ENCODE data around the gene ZNF148.
A peak's percentile ranks its signal among the peaks of the same experiment; 100 is the strongest.
"Not testable (repeated sequence)": the region's sequence is repeated elsewhere in the genome, so short reads cannot be mapped to it uniquely, and the experiment has no call there.

ZNF148 gene

GRCh38 chr3:125367403-125368230 is 7.5 kb downstream of the ZNF148 start:
- DNase-seq: no peak

GRCh38 chr3:125366132-125366531 is 9.0 kb downstream of the ZNF148 start:
- DNase-seq: no peak

DNA sequence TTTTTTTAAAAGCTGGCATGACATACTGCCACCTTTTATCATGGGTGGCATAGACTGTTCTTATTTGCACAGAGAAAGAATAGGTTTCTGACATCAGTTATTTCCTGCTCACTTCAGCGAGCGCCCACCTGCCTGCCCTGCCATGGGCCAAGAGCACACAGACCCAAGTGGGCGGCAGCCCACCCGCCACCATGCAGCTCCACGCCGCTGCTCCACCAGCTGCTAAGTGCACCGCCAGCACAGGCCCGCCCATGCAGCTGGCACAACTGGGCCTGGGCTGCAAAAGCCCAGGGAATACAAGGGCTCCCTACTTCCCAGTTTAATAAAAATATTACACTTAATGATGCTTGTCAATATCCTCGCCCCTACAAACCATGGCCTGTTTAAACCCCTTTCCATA is 15.4 kb downstream of the ZNF148 start:
- DNase-seq: no peak

DNA sequence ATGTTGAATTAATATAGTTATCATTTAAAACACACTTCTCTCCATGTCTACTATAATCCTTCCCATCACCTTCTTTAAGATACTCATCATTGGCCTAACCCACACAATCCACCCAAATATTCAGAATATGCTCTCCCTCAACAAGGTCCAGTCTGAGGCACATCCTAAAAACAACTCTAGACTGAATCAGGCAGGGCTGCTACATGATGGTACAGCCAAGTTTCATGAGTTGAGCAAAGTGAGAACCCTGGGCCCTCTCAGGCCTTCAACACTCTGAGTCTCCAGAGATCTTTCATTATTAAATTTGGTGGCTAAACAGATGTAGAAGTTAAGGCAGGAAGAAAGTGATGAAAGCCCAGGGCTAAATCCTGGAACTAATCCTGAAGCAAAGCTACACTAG is 16.2 kb downstream of the ZNF148 start:
- DNase-seq: no peak

DNA sequence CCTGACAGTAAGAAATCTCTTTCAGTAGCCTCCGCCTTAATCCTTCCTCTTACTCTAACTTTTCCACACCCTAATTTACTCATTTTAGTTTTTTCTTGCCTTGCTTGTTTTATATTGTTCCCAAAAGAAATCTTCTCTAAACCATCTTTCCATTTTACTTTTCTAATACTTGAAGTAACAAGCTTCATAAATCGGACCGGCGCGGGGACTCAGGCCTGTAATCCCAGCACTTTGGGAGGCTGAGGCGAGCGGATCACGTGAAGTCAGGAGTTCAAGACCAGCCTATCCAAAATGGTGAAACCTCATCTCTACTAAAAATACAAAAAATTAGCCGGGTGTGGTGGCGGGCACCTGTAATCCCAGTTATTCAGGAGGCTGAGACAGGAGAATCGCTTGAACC is 17.3 kb downstream of the ZNF148 start:
- no peak for DNase-seq

DNA sequence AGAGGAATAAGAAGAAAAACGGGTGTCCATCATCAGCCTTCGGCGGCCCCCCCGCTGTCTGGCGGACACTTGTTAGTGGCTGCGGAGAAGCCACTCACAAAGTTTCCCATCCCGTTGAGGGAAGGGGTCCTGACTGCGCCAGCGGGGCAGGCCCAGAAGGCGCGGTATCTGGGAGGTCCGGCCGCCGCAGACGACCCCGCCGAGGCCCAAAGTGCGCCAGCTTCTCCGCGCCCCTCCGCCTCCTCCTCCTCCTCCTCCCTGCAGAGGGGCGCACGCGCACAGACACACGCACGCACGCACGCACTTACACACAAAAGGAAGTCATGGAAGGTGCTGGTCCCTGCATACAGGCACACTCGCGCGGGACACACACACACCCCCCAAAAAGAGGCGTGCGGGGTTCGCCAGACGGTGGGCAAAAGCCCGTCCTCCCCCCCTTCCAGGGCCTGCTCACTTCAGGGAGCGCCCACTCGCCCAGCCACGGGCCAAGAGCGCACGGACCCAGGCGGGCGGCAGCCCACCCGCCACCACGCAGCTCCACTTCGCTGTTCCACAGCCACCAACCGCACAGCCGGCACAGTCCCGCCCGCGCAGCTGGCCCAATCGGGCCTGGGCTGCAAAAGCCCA is 18.0 kb downstream of the ZNF148 start:
- DNase-seq: peak; percentile 18

DNA sequence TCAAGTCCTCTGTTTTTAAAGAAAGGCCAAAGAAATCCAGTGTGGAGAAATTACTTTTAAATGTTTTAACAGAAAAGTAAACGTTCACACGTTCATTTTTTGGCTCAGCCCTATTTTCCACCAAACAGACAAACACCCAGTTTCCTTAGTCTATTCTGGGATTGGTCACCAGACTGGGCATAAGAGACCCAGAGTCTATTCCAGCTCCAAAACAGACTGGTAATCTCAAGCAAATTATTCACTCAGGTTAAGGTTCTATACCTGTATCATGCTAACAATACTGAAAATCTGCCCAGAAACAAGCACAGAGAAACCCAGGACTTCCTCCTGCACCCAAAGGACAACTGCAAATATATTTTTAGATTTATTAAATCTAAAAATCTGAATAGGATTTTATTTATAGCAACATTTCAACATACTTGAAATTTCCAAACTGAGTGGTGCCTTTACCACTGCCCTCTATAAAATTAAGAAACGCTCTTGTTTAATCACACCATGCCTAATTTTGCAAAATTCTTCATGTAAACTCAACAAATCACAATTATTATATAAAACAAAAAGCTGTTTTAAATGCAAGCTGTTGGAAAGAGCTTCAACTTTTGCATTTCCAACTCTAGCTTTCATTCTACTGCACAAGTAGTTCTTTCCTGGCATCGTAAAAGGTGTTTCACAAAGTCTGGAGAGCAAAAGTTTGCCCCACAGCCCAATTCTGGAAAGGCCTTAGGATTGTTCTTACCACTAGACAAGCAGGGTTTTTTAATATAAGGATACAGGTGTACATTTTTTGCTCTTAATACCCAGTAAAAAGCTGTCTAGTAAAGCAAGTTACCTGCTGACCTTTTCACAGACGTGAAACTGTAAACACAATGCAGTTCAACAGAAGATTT is 18.7 kb downstream of the ZNF148 start:
- no peak for DNase-seq

DNA sequence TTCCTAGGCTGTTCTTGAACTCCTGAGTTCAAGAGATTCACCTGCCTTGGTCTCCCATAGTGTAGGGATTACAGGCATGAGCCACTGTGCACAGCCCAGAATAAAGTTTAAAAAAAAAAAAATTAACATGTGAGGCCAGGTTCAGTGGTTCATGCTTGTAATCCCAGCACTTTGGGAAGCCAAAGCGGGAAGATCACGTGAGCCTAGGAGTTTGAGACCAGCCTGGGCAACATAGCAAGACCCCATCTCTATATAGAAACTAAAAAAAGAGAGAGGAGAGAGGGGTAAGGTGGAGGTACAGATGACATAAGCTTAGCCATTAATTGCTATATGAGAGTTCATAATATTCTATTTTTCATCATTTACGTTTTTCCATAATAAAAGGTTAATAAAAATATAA is 21.5 kb downstream of the ZNF148 start:
- no peak for DNase-seq

- no peak for DNase-seq
Observed at GRCh38 chr3:125353128-125353527, 22.0 kb downstream of the ZNF148 start.

GRCh38 chr3:125351814-125352456 is 23.2 kb downstream of the ZNF148 start:
- DNase-seq: no peak

DNA sequence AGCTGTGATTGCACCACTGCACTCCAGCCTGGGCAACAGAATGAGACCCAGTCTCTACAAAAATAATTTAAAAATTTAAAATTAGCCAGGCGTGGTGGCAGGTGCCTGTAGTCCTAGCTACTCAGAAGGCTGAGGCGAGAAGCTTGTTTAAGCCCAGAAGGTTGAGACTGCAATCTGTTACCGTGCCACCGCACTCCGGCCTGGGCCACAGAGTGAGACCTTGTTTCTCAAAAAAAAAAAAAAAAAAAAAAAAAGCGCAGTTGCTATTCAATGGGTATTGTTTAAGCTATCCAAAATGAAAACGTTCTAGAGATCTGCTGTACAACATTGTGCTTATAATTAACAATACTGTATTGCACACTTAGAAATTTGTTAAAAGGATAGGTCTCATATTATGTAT is 24.0 kb downstream of the ZNF148 start:
- DNase-seq: no peak

- DNase-seq: no peak
Observed at GRCh38 chr3:125350597-125350996, 24.5 kb downstream of the ZNF148 start.

GRCh38 chr3:125349556-125350165 is 25.5 kb downstream of the ZNF148 start:
- DNase-seq: no peak

GRCh38 chr3:125349055-125349454 is 26.1 kb downstream of the ZNF148 start:
- no peak for DNase-seq

DNA sequence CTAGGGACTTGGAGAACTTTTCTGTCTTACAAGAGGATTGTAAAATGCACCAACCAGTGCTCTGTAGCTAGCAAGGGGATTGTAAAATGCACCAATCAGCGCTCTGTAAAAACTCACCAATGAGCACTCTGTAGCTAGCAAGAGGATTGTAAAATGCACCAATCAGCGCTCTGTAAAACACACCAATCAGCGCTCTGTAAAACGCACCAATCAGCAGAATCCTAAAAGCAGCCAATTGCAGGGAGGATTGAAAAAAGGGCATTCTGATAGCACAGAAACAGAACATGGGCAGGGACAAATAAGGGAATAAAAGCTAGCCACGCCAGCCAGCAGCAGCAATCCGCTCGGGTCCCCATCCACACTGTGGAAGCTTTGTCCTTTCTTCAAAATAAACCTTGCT is 31.8 kb downstream of the ZNF148 start:
- DNase-seq: not testable (repeated sequence)

GRCh38 chr3:125340121-125340520 is 35.0 kb downstream of the ZNF148 start:
- no peak for DNase-seq

- no peak for DNase-seq
Observed at GRCh38 chr3:125337506-125337905, 37.6 kb downstream of the ZNF148 start.

GRCh38 chr3:125334675-125335560 is 40.2 kb downstream of the ZNF148 start:
- DNase-seq: no peak

- DNase-seq: no peak
Observed at GRCh38 chr3:125332504-125332903, 42.6 kb downstream of the ZNF148 start.

- DNase-seq: no peak
Observed at GRCh38 chr3:125331243-125331642, 43.9 kb downstream of the ZNF148 start.

DNA sequence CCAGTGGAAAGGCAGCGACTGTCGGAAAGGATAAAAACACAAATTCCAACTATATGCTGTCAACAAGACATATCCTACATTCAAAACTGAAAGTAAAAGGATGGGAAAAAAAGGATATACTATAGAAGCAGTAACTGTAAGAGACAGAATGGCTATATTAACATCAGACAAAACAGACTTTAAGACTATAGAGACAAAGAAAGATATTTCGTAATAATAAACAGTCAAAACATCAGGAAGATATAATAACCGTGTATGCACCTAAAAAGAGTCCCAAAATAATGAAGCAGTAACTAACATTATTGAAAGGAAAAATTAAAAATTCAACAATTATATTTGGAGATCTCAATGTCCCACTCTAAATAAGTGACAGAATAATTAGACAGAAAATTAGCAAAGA is 48.2 kb downstream of the ZNF148 start:
- DNase-seq: no peak

DNA sequence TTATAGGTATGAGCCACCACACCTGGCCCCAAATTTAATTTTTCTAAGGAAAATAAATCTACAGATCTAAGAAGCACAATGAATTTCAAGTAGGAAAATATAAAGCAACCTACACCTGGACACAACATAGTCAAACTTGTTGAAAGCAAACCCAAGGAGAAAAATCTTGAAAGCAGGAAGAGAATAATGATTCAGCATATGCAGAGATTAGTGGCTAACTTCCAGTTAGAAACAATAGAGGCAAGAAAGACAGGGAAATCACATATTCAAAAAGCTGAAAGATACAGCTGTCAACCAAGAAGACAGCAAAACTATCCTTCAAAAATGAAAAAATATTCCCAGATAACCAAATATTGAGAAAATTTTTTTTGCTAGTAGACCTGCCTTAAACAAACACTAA is 49.4 kb downstream of the ZNF148 start:
- DNase-seq: no peak

Data from NCI-H526 treated with DMSO at 0.1 percent for 48 hours (cell line).